PC-9 (cell line): ENCODE results near the gene DLGAP4.
"Not testable (repeated sequence)": the region's sequence is repeated elsewhere in the genome, so short reads cannot be mapped to it uniquely, and the experiment has no call there.

ENCODE experiments used
- CTCF ChIP-seq: fragments of 200-600 bp; sonication (generic); conservative IDR thresholded peaks from 2 replicates; pipeline ENCODE4 v1.6.1; 2017; ENCODE audit warnings: mixed run types, antibody characterized with exemption, mild to moderate bottlenecking, moderate library complexity
- EZH2 ChIP-seq: fragments of 200-600 bp; sonication (generic); IDR thresholded peaks from 2 replicates; pipeline ENCODE4 v1.8.0; 2017; ENCODE audit warnings: antibody characterized with exemption, low read depth

- TF ChIP-seq CTCF, EZH2: not testable (repeated sequence)
Observed at GRCh38 chr20:36522412-36522811, 216.3 kb downstream of the DLGAP4 start.
